ENCODE measurements around the gene OR6J1. TPM values are rescaled to one million over a fixed set of nuclear protein-coding genes. Genes with fewer than 3 reads are reported as not detected.

OR6J1 gene
- total RNA-seq, 3 donors from 2014 or later, result not detected

GRCh38 chr14:22601996-22602395 lies 42.2 kb downstream of the OR6J1 start:
- intact Hi-C loops (cut with DNase I; ENCODE audit: low total_unique reads), result no loop called here
- no peak overlapping the region for H3K4me3 ChIP-seq
- peaks cover 14% of the 10 kb centered on the region for H3K36me3 ChIP-seq
- H3K27me3 ChIP-seq, result no peaks in the 10 kb centered on the region
- peaks cover 0 to 13% of the 10 kb centered on the region in 2 donors for H3K4me1 ChIP-seq
- H3K27ac ChIP-seq, result no peak overlapping the region
- no peaks in the 10 kb centered on the region for H3K9me3 ChIP-seq
- DNase-seq (ENCODE audit: low spot score in 2 of 2), result no peak
- TF ChIP-seq POLR2A (IDR thresholded peaks at IDR 0.05) (no peak), POLR2AphosphoS5 (IDR thresholded peaks at IDR 0.05) (no peak)

DNA sequence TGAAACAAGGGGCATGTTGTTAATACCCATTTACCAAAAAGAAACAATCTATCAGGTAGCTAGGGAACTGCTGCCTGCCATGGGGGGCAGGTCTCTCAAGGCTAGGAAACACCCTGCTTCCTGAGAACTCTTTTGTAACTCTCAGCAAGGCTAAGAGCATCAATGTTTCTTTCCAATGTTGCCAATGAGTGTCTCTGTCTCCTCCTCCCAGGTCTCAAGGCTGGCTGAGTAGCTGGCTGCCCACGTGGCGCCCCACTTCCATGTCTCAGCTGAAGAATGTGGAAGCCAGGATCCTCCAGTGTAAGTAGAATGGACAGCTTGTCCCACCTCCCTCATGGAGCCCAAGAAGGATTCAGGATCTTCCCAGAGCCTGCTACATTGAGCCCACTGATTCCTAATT lies 42.7 kb downstream of the OR6J1 start:
- peaks cover 14% of the 10 kb centered on the region for H3K36me3 ChIP-seq
- no peak for TF ChIP-seq POLR2A (IDR thresholded peaks at IDR 0.05)
- no peak for TF ChIP-seq POLR2AphosphoS5 (IDR thresholded peaks at IDR 0.05)
- TF ChIP-seq, protein P1, sequence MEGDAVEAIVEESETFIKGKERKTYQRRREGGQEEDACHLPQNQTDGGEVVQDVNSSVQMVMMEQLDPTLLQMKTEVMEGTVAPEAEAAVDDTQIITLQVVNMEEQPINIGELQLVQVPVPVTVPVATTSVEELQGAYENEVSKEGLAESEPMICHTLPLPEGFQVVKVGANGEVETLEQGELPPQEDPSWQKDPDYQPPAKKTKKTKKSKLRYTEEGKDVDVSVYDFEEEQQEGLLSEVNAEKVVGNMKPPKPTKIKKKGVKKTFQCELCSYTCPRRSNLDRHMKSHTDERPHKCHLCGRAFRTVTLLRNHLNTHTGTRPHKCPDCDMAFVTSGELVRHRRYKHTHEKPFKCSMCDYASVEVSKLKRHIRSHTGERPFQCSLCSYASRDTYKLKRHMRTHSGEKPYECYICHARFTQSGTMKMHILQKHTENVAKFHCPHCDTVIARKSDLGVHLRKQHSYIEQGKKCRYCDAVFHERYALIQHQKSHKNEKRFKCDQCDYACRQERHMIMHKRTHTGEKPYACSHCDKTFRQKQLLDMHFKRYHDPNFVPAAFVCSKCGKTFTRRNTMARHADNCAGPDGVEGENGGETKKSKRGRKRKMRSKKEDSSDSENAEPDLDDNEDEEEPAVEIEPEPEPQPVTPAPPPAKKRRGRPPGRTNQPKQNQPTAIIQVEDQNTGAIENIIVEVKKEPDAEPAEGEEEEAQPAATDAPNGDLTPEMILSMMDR (IDR thresholded peaks at IDR 0.05), result no peak

GRCh38 chr14:22600027-22600426 lies 44.1 kb downstream of the OR6J1 start:
- DNase-seq (ENCODE audit: low spot score in 2 of 2), result no peak
- peaks cover 0 to 13% of the 10 kb centered on the region in 2 donors for H3K4me1 ChIP-seq
- peaks cover 7% of the 10 kb centered on the region for H3K36me3 ChIP-seq
- TF ChIP-seq POLR2A (IDR thresholded peaks at IDR 0.05) (no peak), POLR2AphosphoS5 (IDR thresholded peaks at IDR 0.05) (no peak)
- TF ChIP-seq, protein P1 (IDR thresholded peaks at IDR 0.05), result no peak
- no peak overlapping the region for H3K4me3 ChIP-seq
- no peaks in the 10 kb centered on the region for H3K27me3 ChIP-seq
- H3K9me3 ChIP-seq, result no peaks in the 10 kb centered on the region
- peak overlapping the region in 1 of 2 donors; percentile 95 for H3K27ac ChIP-seq
- intact Hi-C loops (cut with DNase I; ENCODE audit: low total_unique reads), result no loop called here

More for the DNA sequence above, 42.7 kb downstream of the OR6J1 start:
- intact Hi-C loops (cut with DNase I; ENCODE audit: low total_unique reads), result no loop called here
- DNase-seq (ENCODE audit: low spot score in 2 of 2), result no peak
- Histone ChIP-seq H3K27me3 (no peaks in the 10 kb centered on the region), H3K27ac (no peak overlapping the region), H3K4me3 (no peak overlapping the region), H3K4me1 (peaks cover 0 to 13% of the 10 kb centered on the region in 2 donors), H3K9me3 (no peaks in the 10 kb centered on the region)

DNA sequence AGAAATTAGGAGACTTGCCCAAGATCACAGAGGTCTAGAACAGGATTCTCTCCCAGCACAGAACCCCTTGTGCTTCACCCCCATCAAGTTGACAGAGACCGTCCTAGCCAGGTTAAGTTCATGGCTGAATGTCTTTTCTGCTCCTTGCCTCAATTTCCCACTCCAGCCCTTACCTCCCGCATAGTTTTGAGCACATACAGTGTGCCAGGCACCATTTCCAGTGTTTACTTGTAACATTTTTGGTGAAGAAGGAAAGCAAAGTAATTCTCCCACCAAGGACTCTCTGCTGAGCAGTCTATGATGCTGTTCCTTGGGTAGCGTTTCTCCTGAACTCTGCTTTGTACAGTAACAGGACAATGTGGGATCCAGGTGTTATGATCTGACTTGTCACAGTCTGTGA lies 44.8 kb downstream of the OR6J1 start:
- Histone ChIP-seq H3K36me3 (peaks cover 7% of the 10 kb centered on the region), H3K27ac (peak overlapping the region; percentile 91 to 95), H3K27me3 (no peaks in the 10 kb centered on the region), H3K4me1 (peaks cover 0 to 13% of the 10 kb centered on the region in 2 donors), H3K4me3 (peak overlapping the region; percentile 67 to 86 (median 78)), H3K9me3 (no peaks in the 10 kb centered on the region)
- TF ChIP-seq POLR2A (IDR thresholded peaks at IDR 0.05) (no peak), POLR2AphosphoS5 (IDR thresholded peaks at IDR 0.05) (no peak)
- TF ChIP-seq, protein P1 (IDR thresholded peaks at IDR 0.05), result no peak
- intact Hi-C loops (cut with DNase I; ENCODE audit: low total_unique reads), result no loop called here
- DNase-seq (ENCODE audit: low spot score in 2 of 2), result no peak

GRCh38 chr14:22598896-22599244 lies 45.3 kb downstream of the OR6J1 start:
- Histone ChIP-seq H3K27ac (peak overlapping the region; percentile 91 to 95), H3K4me3 (peak overlapping the region; percentile 67 to 86 (median 78)), H3K36me3 (peaks cover 7% of the 10 kb centered on the region), H3K4me1 (peaks cover 0 to 13% of the 10 kb centered on the region in 2 donors), H3K27me3 (no peaks in the 10 kb centered on the region), H3K9me3 (no peaks in the 10 kb centered on the region)
- DNase-seq (ENCODE audit: low spot score in 2 of 2), result peak in 1 of 2 donors; percentile 48
- intact Hi-C loops (cut with DNase I; ENCODE audit: low total_unique reads), result no loop called here
- TF ChIP-seq, protein P1 (IDR thresholded peaks at IDR 0.05), result peak in 2 of 3 donors; percentile 23 to 26
- TF ChIP-seq POLR2A (IDR thresholded peaks at IDR 0.05) (no peak), POLR2AphosphoS5 (IDR thresholded peaks at IDR 0.05) (no peak)
